ENCODE measurements around the gene PSMB8.
A peak's percentile ranks its signal among the peaks of the same experiment; 100 is the strongest.
"Not testable (repeated sequence)": the region's sequence is repeated elsewhere in the genome, so short reads cannot be mapped to it uniquely, and the experiment has no call there.

PSMB8 gene

GRCh38 chr6:32885698-32886286, 41.9 kb upstream of the PSMB8 start:
- TF ChIP-seq CTCF (IDR thresholded peaks at IDR 0.05; ENCODE audit: extremely low read depth, insufficient read depth, missing control alignments), result peak; percentile 44
- in situ Hi-C loops (cut with MboI; ENCODE audit: low pct_unique_long_range_greater_than_20kb, low sequenced_read_pairs, unreplicated experiment), result loop anchor here (10.0 kb wide), 1 partner anchor 89 kb away; no protein-coding TSS in a partner anchor
- DNase-seq (ENCODE audit: low spot score), result peak; percentile 66

GRCh38 chr6:32883789-32884188, 39.9 kb upstream of the PSMB8 start:
- in situ Hi-C loops (cut with MboI; ENCODE audit: low pct_unique_long_range_greater_than_20kb, low sequenced_read_pairs, unreplicated experiment), result loop anchor here (10.0 kb wide), 1 partner anchor 91 kb away; no protein-coding TSS in a partner anchor
- no peak for TF ChIP-seq CTCF (IDR thresholded peaks at IDR 0.05; ENCODE audit: extremely low read depth, insufficient read depth, missing control alignments)
- no peak for DNase-seq (ENCODE audit: low spot score)

GRCh38 chr6:32882879-32883250, 39.0 kb upstream of the PSMB8 start:
- no peak for TF ChIP-seq CTCF (IDR thresholded peaks at IDR 0.05; ENCODE audit: extremely low read depth, insufficient read depth, missing control alignments)
- in situ Hi-C loops (cut with MboI; ENCODE audit: low pct_unique_long_range_greater_than_20kb, low sequenced_read_pairs, unreplicated experiment), result loop anchor here (10.0 kb wide), 1 partner anchor 92 kb away; no protein-coding TSS in a partner anchor
- no peak for DNase-seq (ENCODE audit: low spot score)

GRCh38 chr6:32880962-32881361, 37.1 kb upstream of the PSMB8 start:
- in situ Hi-C loops (cut with MboI; ENCODE audit: low pct_unique_long_range_greater_than_20kb, low sequenced_read_pairs, unreplicated experiment), result loop anchor here (10.0 kb wide), 1 partner anchor 94 kb away; no protein-coding TSS in a partner anchor

GRCh38 chr6:32879691-32880090, 35.8 kb upstream of the PSMB8 start:
- in situ Hi-C loops (cut with MboI; ENCODE audit: low pct_unique_long_range_greater_than_20kb, low sequenced_read_pairs, unreplicated experiment), result loop anchor here (10.0 kb wide), 1 partner anchor 95 kb away; no protein-coding TSS in a partner anchor
- DNase-seq (ENCODE audit: low spot score), result no peak
- TF ChIP-seq CTCF (IDR thresholded peaks at IDR 0.05; ENCODE audit: extremely low read depth, insufficient read depth, missing control alignments), result no peak

More at GRCh38 chr6:32880962-32881361, 37.1 kb upstream of the PSMB8 start:
- DNase-seq (ENCODE audit: low spot score), result not testable (repeated sequence)

GRCh38 chr6:32876603-32877002, 32.8 kb upstream of the PSMB8 start:
- in situ Hi-C loops (cut with MboI; ENCODE audit: low pct_unique_long_range_greater_than_20kb, low sequenced_read_pairs, unreplicated experiment), result no loop called here
- no peak for DNase-seq (ENCODE audit: low spot score)
- no peak for TF ChIP-seq CTCF (IDR thresholded peaks at IDR 0.05; ENCODE audit: extremely low read depth, insufficient read depth, missing control alignments)

GRCh38 chr6:32873947-32874346, 30.1 kb upstream of the PSMB8 start:
- DNase-seq (ENCODE audit: low spot score); in situ Hi-C loops (cut with MboI; ENCODE audit: low pct_unique_long_range_greater_than_20kb, low sequenced_read_pairs, unreplicated experiment): not testable (repeated sequence)

Data from GM13977 (cell line).